GM19395 (cell line): Measurements from ENCODE around the gene RSBN1L.
"Not testable (repeated sequence)": the region's sequence is repeated elsewhere in the genome, so short reads cannot be mapped to it uniquely, and the experiment has no call there.

Source experiments
- ATAC-seq: cut with Tn5 transposase; IDR thresholded peaks from one replicate; pipeline ENCODE4 v1.9.1; 2021; ENCODE audit warnings: mild to moderate bottlenecking, moderate library complexity; ENCODE audit not compliant: unreplicated experiment

The RSBN1L gene

GRCh38 chr7:77696057-77696642 lies at the start of gene RSBN1L:
TSS of gene RSBN1L (plus strand) at chr7:77696459. CDS start at chr7:77696470, 11 bp downstream.
- peak; percentile 92 for ATAC-seq

DNA sequence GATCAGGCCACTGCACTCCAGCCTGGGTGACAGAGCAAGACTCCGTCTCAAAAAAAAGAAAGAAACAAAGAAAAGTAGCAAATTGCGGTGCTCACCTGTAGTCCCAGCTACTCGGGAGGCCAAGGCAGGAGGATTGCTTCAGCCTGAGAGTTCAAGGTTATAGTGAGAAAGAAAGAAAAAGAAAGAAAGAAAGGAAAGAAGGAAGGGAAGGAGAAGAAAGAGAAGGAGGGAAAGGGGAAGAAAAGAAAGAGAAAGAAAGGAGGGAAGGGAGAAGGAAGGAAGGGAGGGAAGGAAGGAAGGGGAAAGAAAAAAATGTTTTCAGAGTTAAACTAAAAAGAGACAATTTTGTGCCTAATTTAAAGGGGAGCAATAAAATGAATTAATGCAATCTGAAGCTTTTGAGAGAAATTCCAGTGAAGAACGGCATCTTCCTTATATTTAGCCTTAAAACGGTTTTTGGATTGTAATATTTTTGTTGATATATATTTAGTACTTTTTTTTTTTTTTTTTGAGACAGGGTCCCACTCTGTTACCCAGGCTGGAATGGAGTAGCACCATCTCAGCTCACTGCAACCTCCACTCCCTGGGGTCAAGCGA lies 47.4 kb upstream of the RSBN1L start:
- ATAC-seq, result no peak

GRCh38 chr7:77649716-77650349 lies 46.4 kb upstream of the RSBN1L start:
- no peak for ATAC-seq

- no peak for ATAC-seq
Observed at GRCh38 chr7:77651575-77652162, 44.6 kb upstream of the RSBN1L start.

- not testable (repeated sequence) for ATAC-seq
Observed at GRCh38 chr7:77652826-77653225, 43.4 kb upstream of the RSBN1L start.

DNA sequence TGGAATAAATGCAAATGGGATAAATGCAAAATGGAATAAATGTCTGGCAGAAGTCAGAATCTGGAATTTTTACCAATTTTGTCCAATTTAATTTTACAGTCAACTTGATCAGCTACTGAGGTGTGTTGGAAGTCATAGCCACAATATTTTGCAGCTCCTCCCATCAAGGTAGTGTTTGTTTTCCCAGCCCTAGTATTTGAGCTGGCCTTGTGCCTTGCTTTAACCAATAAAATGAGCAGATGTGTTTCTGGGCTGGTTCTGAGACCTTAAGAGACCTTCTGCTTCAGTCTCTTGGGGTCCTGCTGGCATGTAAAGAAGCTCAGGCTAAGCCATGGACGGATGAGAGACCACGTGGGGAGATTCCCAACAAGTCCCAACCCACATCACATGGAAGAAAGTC lies 42.7 kb upstream of the RSBN1L start:
- ATAC-seq, result no peak

GRCh38 chr7:77655356-77655755 lies 40.9 kb upstream of the RSBN1L start:
- no peak for ATAC-seq

GRCh38 chr7:77655836-77656455 lies 40.3 kb upstream of the RSBN1L start:
- ATAC-seq, result no peak

GRCh38 chr7:77657427-77658224 lies 38.6 kb upstream of the RSBN1L start:
- ATAC-seq, result no peak

DNA sequence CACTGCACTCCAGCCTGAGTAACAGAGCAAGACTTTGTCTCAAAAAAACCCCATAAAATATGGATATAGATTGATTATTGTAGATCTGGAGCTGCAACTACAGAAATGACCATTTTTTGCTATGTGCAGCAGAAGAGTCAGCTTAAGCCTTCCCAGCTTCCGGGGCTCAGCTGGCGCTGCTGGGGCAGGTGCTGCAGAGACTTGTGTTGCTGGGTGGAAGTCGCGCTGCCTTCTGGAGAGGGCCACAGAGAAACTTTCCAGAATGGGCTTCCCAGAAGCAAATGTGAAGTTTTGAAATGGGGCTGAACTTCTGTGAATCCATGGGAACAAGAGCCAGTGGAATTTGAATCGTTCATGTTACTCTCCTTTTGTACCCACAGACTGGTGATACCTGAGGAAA lies 37.3 kb upstream of the RSBN1L start:
- no peak for ATAC-seq

DNA sequence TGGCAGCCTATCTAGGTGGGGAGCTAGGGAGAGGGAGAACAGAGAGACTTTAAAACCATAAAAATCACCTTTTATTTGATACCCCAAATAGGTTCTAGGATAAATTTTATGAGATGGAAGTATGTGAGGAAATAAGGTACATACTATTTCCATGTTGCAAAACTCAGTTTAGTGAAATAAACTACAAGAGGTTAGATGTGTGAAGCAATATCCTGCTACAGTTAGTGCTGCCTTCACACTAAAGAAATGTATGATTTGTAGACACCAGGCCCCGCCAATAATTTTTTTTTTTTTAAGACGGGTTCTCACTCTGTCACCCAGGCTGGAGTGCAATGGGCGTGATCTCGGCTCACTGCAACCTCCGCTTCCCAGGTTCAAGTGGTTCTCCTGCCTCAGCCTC lies 34.4 kb upstream of the RSBN1L start:
- ATAC-seq, result no peak

DNA sequence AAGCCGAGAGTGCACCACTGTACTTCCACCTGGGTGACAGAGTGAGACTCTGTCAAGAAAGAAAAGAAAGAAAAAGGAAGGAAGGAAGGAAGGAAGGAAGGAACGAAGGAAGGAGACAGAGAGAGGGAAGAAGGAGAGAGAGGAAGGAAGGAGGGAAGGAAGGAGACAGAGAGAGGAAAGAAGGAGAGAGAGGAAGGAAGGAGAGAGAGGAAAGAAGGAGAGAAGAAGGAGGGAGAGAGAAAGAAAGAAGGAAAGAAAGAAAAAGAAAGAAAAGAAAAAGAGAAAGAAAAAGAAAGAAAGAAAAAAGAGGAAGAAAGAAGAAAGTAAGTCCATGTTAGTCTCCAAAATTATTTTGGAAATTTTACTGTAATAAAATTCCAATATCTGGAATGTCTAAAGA lies 33.4 kb upstream of the RSBN1L start:
- ATAC-seq, result no peak

DNA sequence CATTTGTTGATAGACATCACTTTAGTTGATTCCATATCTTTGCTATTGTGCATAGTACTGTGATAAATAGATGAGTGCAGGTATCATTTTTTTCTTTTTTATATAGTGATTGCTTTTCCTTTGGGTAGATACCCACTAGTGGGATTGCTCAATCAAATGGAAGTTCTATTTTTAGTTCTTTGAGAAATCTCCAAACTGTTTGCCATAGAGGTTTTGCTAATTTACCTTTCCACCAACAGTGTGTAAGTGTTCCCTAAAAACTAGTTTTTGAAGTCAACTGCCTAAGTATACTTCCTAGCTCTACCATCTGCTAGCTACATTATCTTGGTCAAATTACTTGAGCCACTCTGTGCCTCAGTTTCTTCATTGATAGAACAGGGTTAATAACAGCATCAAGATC lies 31.5 kb upstream of the RSBN1L start:
- no peak for ATAC-seq

- ATAC-seq, result no peak
Observed at GRCh38 chr7:77665161-77665560, 31.1 kb upstream of the RSBN1L start.

- no peak for ATAC-seq
Observed at GRCh38 chr7:77667459-77668086, 28.7 kb upstream of the RSBN1L start.

DNA sequence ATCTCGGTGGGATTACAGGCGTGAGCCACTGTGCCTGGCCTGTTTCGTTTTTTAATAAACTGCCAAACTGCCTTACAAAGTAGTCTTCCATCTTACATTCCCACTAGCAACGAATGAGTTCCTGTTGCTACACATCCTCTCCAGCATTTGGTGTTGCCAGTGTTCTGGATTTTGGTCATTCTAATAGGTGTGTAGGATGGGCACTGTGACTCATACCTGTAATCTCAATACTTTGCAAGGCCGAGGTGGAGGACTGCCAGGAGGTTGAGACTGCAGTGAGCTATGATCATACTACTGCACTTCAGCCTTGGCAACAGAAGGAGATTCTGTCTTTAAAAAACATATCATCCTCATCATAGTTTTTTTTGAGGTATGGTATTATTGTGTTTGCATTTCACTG lies 21.4 kb upstream of the RSBN1L start:
- peak; percentile 67 for ATAC-seq

DNA sequence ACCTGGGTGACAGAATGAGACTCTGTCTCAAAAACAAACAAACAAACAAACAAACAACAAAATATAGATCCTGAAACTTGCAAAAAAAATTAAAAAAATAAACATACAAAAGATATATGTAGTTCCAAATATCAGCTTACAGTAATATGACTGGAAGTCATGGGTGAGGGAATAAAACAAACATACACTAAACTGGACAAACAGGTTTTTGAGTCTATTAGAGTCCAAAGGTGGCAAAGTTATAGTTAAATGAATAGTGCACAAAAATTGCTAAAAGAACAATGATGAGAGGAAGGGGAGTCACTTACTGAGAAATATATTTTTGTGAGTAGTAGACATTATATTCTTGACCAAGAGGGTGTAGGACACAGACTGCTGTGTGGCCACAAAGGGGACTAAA lies 16.7 kb upstream of the RSBN1L start:
- no peak for ATAC-seq

GRCh38 chr7:77680266-77680665 lies 16.0 kb upstream of the RSBN1L start:
- no peak for ATAC-seq

- no peak for ATAC-seq
Observed at GRCh38 chr7:77684030-77684429, 12.2 kb upstream of the RSBN1L start.

DNA sequence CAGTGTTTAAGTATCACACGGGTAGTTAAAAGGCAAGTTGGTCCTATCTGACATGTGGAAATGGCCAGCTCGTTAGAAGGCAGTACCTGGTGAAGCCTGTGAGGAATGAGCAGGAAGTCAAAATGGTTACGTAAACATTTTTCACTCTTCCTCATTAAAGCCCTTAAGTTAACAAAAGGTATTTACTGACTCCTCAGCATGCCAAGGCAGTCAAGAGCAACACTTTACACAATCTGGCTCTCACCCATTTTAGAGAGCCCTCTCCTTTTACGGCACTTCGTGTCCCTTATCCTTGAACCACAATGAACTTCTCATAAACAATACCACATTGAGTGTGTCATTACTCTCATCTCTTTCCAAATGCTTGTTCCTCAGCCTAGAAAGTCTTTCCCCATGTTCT lies 11.0 kb upstream of the RSBN1L start:
- ATAC-seq, result no peak
